ENCODE data around the gene PRR16. TPM values are rescaled to one million over a fixed set of nuclear protein-coding genes. Genes with fewer than 3 reads are reported as not detected.
"Not testable (repeated sequence)": the region's sequence is repeated elsewhere in the genome, so short reads cannot be mapped to it uniquely, and the experiment has no call there.

The PRR16 gene
- 1 to 10 TPM; 1.9 to 8.6 (median 2.8) TPM for total RNA-seq

DNA sequence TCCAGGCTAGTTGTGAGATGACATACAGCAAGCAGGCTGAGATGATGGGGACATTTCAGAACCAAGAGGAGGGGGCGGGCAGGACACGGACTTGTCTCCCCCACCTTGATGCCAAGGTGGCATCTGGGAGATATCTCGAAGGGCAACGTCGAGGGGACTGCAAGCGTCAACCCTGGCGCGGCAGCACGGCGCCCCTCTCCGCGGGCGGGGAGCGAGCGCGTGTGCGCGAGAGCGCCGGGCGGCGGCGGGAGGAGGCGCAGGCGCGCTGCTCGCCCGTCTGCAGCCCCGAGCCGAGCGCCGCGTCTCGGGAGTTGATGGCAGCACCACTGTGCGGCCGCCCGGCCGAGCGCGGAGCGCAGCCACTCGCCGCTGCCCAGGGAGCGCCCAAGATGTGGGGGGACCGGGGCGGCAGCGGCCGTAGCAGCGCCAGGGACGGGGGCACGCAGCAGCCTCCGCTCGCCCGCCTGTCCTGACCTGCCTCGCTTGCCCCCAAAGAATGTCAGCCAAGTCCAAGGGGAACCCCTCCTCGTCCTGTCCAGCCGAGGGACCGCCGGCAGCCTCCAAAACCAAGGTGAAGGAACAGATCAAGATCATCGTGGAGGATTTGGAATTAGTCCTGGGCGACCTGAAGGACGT lies at the start of gene PRR16:
PRR16 (plus strand) TSS at position 310 of the 636 bp plus-strand sequence.
- Histone ChIP-seq H3K27me3 (no peaks in the 10 kb centered on the region), H3K4me3 (replicated peaks in 1 of 3) (peak within 1 kb of the TSS; percentile 24 to 38 (median 35)), H3K9me3 (no peaks in the 10 kb centered on the region), H3K36me3 (no peaks in the 10 kb centered on the region), H3K27ac (peak within 1 kb of the TSS in 1 of 3 donors; percentile 38), H3K4me1 (peaks cover 0 to 14% of the 10 kb centered on the region in 2 donors)
- no peak for TF ChIP-seq POLR2A (IDR thresholded peaks at IDR 0.05)
- TF ChIP-seq, protein P1, sequence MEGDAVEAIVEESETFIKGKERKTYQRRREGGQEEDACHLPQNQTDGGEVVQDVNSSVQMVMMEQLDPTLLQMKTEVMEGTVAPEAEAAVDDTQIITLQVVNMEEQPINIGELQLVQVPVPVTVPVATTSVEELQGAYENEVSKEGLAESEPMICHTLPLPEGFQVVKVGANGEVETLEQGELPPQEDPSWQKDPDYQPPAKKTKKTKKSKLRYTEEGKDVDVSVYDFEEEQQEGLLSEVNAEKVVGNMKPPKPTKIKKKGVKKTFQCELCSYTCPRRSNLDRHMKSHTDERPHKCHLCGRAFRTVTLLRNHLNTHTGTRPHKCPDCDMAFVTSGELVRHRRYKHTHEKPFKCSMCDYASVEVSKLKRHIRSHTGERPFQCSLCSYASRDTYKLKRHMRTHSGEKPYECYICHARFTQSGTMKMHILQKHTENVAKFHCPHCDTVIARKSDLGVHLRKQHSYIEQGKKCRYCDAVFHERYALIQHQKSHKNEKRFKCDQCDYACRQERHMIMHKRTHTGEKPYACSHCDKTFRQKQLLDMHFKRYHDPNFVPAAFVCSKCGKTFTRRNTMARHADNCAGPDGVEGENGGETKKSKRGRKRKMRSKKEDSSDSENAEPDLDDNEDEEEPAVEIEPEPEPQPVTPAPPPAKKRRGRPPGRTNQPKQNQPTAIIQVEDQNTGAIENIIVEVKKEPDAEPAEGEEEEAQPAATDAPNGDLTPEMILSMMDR (IDR thresholded peaks at IDR 0.05): peak in 3 of 6 experiments; percentile 12 to 48 (median 34)
- peak; percentile 39 to 55 for DNase-seq
- 0% methylated on average over 21 to 22 of the region's 62 CpGs for WGBS, 2 donors
- intact Hi-C loops (cut with DNase I): no loop called here

DNA sequence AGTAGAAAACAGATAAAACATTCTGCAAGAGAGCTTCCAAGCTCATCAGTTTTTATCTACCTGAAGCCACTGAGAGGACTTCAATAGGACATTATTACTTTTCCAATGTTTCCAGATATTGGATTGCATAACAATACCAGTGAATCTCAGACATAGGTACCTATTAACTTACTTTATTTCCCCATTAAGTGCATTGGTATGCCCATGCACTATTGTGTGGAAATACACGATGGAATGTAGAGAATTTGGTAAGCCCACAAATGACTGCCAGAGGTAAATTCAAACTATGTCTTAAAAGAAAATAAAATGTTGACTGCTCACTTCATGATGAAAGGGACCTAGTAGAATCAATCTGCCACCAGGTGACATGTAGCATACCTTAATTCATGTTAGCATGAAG lies 48.1 kb upstream of the PRR16 start:
- no peak overlapping the region for H3K4me3 ChIP-seq (replicated peaks in 1 of 3)
- intact Hi-C loops (cut with DNase I): no loop called here

DNA sequence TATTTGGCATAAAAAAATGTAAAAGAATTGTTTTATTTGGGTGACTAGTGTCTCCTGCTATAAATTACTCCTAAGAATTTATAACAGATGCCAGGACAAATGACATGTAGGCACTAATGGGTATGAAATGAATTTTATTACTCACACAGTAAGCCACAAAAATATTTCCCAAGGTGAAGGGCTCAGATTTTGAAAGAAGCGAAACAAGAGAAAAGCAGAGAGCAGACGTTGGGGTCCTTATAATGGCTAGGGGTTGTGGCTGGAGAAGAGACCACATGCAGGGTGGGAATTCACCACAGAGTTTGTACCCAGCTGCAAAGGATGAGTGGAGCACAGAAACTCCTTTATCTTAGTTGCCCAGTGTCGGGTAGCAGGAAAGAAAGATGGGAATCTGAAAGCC lies 45.0 kb upstream of the PRR16 start:
- Histone ChIP-seq H3K9me3 (no peaks in the 10 kb centered on the region), H3K27ac (no peak overlapping the region), H3K4me3 (replicated peaks in 1 of 3) (no peak overlapping the region), H3K4me1 (no peaks in the 10 kb centered on the region), H3K27me3 (no peaks in the 10 kb centered on the region), H3K36me3 (no peaks in the 10 kb centered on the region)
- WGBS, 2 donors: 81 to 82% methylated on average over 3 of the region's 3 CpGs
- no peak for TF ChIP-seq POLR2A (IDR thresholded peaks at IDR 0.05)
- TF ChIP-seq, protein P1 (IDR thresholded peaks at IDR 0.05): no peak
- intact Hi-C loops (cut with DNase I): no loop called here
- DNase-seq: no peak

More for the DNA sequence above, 48.1 kb upstream of the PRR16 start:
- no peak for DNase-seq
- no peaks in the 10 kb centered on the region for H3K4me1 ChIP-seq
- no peak for TF ChIP-seq POLR2A (IDR thresholded peaks at IDR 0.05)
- TF ChIP-seq, protein P1 (IDR thresholded peaks at IDR 0.05): no peak
- H3K36me3 ChIP-seq: no peaks in the 10 kb centered on the region
- WGBS, 2 donors: 85 to 88% methylated on average over 1 of the region's 1 CpG
- H3K27ac ChIP-seq: no peak overlapping the region
- no peaks in the 10 kb centered on the region for H3K9me3 ChIP-seq
- no peaks in the 10 kb centered on the region for H3K27me3 ChIP-seq

DNA sequence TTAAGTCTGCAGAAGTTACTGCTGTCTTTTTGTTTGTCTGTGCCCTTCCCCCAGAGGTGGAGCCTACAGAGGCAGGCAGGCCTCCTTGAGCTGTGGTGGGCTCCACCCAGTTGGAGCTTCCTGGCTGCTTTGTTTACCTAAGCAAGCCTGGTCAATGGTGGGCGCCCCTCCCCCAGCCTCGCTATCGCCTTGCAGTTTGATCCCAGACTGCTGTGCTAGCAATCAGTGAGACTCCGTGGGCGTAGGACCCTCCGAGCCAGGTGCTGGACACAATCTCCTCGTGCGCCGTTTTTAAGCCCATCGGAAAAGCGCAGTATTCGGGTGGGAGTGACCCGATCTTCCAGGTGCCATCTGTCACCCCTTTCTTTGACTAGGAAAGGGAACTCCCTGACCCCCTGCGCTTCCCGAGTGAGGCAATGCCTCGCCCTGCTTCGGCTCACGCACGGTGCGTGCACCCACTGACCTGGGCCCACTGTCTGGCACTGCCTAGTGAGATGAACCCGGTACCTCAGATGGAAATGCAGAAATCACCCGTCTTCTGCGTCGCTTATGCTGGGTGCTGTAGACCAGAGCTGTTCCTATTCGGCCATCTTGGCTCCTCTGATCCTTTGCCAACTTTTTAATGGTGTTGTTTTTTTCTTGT lies 37.3 kb upstream of the PRR16 start:
- H3K4me3 ChIP-seq (replicated peaks in 1 of 3); H3K9me3 ChIP-seq; H3K27ac ChIP-seq; H3K36me3 ChIP-seq; H3K4me1 ChIP-seq; intact Hi-C loops (cut with DNase I); H3K27me3 ChIP-seq; DNase-seq: not testable (repeated sequence)
- WGBS, 2 donors: 92% methylated on average over 25 of the region's 25 CpGs

DNA sequence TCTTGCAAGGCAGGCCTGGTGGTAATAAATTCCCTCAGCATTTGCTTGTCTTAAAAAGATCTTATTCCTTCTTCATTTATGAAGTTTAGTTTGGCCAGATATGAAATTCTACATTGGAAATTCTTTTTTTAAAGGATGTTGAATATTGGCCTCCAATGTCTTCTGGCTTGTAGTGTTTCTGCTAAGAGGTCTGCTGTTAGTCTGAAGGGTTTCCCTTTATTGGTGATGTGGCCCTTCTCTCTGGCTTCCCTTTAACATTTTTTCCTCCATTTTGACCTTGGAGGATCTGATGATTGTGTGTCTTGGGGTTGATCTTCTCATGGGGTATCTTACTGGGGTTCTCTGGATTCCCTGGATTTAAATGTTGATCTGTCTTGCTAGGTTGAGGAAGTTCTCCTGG lies 33.5 kb upstream of the PRR16 start:
- Histone ChIP-seq H3K36me3 (no peaks in the 10 kb centered on the region), H3K27ac (no peak overlapping the region), H3K4me1 (no peaks in the 10 kb centered on the region), H3K27me3 (no peaks in the 10 kb centered on the region), H3K4me3 (replicated peaks in 1 of 3) (no peak overlapping the region), H3K9me3 (no peaks in the 10 kb centered on the region)
- no peak for DNase-seq
- TF ChIP-seq POLR2A (IDR thresholded peaks at IDR 0.05): no peak
- TF ChIP-seq, protein P1 (IDR thresholded peaks at IDR 0.05): no peak
- intact Hi-C loops (cut with DNase I): no loop called here
